Raji (cell line): ENCODE measurements around the gene BMX.

Experiments used
- POLR2A ChIP-seq: IDR thresholded peaks from 2 replicates; pipeline ENCODE4 v1.6.1; 2011; ENCODE audit warnings: low read depth, low read length, control low read depth; ENCODE audit not compliant: insufficient read depth

BMX gene

DNA sequence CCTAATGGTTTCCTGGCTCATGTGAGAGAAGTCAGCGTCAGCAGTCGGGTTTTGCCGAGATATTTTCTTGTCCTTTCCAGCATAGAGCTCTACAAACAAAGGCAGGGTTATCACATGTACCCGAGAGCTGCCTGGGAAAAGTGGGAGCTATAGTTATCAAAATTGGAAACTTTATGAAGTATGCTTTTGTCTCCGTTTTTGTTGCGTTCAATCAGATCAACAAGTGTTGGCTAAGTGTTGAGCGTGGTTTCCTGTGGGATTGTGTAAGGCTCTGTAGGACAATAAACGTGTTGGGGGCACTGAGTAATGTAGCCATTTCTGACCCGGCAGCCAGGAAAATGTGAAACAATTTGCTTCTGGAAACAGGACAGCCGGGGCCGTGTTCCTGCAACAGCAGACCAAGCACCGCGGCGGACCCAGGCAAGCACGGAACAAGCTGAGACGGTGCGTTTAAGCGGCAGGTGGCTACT lies at the start of gene BMX:
Gene BMX, plus strand, starts transcription at position 311 of the 470 bp plus-strand sequence. CDS start 7,547 bp downstream, outside the sequence.
- TF ChIP-seq POLR2A, result no peak

DNA sequence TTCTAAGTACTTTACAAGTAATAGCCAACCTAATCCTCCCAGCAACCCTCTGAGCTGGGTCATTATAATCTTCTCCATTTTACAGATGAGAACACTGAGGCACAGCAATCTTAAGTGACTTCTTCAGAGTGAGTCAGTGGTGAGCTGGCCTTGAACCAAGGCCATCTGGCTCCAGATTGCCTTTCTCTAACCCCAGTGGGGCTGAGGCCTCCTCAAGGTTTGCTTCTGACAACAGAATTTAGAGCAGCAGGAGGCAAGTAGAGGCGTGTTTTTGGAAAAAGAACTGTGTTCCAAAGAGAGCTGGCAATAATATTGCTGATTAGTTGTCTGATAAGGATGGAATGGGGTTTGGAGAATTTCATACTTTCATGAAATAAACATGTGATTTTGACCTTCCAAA lies 48.7 kb upstream of the BMX start:
- TF ChIP-seq POLR2A, result no peak

DNA sequence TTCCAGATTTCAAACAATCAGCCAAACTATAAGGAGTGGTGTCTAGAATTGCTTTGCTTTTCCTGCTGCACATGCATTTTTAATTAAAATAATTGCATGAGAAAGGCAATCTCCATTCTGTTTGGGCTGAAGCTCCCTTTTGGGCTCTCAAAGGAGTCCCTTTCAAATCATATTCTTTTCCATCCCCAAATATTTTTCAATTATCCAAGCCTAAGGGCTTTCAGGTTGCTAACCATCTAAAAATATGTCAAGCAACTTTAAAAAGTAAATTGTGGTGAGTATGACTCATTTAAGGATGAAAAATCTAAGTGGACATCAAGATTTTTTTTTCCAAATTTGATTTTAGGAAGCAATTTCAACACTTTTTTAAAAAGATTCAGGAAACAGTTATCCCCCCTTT lies 35.9 kb upstream of the BMX start:
- TF ChIP-seq POLR2A, result no peak

DNA sequence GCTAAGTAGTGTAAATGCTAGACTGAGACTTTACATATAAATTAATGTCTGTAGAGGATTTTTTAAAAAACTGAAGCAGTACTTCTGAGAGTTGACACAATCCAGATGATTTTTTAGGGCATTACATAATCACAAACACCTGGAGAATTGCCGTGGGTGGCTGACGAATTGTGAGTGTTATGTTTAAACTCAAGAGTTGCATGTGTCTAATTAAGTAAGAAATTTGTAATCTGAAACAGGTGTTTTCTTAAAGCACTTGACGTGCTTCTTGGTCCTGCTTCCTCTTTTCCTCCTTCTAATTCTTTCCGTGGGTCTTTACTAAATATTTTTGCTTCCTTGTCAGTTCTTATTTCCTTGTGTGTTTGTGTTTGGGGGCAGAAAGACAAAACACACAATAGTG lies 35.3 kb upstream of the BMX start:
- no peak for TF ChIP-seq POLR2A

DNA sequence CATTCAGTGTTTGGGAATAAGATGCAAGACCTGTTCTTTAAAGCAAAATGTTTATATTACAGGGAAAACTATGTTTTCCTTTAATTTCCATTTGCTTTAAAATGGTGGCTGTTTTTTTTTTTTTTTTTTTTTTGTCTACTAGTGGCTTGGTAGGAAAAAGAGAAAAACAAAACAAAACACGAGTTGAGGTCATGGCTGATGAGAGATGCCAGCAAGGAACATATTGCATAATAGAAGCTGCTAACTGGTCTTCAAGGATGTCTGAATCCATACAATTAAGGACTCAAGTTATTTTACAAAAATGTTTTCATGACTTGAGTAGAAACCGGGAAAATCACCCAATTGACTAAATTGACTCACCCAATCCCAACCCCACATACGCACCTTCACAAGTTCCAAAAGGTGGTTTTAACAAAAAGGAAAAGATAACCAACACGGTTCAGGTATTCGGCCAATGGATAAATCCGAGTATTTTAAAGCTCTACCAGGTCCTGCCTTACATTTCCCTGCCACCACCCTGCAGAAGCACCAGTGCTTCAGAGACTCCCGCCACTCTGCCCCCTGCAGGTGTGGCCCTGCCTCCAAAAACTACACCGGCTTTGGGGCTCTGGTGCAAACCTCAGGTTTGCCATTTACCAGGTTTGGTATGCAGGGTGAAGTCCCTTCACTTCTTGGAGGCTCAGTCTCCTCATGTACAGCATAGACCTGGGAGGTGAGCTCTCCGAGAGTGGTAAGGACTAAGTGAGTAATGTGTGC lies 34.5 kb upstream of the BMX start:
- no peak for TF ChIP-seq POLR2A

DNA sequence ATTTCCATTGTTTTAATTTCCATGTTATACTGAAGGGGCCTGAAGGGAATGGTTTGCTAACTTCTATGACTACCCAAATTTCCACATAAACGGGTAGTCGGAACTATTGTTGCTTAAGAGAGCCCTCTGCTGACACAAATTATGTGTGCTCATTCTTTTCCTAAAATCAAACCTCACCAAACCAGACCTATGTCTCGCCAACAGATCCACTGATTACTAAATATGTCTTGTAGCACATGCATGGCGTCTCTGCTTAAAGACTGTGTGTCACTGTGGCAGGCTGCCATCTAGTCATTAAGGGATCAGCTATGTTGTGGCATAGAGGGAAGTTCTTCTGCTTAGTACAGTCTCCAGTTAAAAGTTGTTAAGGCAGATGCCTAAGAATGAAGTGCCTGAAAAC lies 32.6 kb upstream of the BMX start:
- no peak for TF ChIP-seq POLR2A

DNA sequence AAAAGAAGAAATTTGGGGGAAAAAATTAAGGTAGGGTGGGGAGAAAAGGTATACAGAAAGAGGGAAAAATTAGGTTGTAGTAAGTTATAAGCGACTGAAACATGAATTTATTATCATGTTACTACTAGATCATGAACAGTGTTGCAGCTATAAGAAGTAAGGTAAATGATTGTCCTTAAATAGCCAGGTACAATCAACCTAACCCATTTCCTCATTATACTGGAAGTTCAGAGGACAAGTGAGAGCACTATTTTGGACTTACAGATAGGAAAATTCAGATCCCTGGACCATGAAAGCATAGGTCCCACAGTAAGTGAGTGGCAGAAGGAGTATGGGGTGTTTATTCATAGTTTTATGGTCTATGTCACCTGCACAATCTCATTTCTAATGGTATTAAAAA lies 31.0 kb upstream of the BMX start:
- no peak for TF ChIP-seq POLR2A

DNA sequence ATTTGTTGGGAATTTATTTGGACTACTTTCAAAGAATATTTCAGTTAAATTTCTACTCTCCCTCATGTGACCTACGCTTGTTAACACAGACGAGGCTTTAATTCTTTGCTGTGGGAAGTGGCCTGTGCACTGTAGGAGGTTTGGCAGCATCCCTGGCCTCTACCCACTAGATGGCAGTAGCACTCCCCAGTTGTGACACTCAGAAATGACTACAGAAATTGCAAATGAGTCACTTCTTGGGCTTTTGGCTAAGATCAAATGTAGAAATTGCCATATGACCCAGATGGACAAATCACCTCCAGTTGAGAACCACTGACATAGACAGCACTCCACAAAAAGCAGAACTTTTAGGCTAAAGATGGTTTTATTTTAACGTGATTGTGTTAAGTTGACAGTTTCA lies 29.6 kb upstream of the BMX start:
- no peak for TF ChIP-seq POLR2A

DNA sequence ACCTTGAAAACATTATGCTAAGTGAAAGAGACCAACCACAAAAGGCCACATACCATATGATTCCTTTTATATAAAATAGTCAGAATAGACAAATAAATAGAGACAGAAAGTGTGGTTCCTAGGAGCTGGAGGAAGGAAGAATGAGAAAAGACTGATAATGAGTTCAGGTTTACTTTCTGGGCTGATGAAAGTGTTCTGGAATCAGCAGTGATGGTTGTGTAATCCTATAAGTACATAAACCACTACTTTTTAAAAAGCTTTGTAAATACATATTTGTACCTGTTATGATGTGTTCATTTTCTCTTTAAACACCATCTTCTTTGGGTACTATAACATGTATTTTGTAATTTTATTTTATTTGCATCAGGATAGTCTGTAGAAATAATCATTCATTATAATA lies 28.1 kb upstream of the BMX start:
- no peak for TF ChIP-seq POLR2A

DNA sequence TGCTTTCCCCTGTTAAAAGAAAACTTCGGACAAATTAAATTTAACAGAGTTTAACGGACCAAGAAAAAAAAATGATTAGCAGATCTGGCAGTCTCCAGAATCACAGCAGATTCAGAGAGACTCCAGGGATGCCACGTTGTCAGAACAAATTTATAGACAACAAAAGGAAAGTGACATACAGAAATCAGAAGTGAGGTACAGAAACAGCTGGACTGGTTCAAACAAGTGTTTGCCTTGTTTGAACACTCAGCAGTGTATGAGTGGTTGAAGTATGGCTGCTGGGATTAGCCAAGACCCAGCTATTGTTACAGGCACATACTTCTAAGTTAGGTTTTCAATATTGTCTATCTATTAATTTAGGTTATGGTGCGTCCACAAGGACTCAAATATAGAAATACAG lies 26.6 kb upstream of the BMX start:
- no peak for TF ChIP-seq POLR2A

DNA sequence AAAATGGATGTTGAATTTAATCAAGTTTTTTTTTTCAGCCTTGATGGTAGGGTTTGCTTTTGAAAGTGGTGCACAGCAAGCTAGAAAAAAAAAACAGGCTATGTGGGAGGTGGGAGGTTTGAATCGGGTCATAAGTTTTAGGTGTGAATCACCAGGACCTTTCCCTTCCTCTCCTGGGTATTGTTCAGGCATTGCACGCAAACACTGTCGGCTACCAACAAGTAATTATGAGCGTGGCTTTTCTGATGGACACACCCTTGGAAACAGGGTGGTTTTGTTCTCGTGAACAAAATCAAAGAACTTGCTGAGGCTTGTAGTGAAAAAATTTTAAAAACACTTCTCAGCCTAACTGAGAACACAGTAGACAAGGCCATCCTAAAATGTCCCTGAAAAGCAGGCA lies 25.6 kb upstream of the BMX start:
- no peak for TF ChIP-seq POLR2A

DNA sequence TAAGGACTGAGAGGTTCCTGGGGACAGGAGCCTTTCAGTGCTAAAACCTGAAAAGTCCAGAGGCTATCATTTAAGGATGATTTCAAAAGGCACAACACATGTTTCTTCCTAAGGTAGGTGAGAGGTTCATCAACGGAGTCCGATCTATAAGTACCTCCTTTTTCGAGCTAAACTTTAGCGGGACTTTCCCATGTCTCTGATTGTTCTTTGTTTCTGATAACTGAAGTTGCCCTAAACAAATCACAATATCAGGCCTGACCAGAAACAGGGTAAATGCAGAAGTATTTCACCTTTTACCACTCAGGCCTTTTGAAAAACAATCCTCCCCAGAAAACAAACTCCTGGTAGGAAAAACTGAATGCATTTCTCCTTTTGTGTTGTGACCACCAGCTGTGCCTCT lies 25.1 kb upstream of the BMX start:
- TF ChIP-seq POLR2A, result no peak

DNA sequence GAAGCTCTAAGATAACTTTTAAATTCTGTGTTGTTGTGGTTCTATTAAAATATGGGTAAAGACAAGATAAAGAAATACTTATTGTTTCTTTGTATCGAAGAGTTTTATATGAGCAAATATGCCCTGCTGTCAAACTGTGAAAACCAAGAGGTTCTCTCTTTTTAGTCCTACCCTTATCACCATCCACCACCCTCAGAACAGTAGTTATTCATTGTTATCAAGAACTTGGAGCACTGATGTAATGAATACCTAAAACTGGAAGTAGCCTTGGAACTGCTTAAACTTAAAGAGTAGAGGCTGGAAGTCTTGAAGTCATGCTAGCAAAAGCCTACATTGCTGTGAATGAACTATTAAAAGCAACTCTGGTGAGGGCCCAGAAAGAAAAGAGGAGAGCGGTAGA lies 16.7 kb upstream of the BMX start:
- no peak for TF ChIP-seq POLR2A

DNA sequence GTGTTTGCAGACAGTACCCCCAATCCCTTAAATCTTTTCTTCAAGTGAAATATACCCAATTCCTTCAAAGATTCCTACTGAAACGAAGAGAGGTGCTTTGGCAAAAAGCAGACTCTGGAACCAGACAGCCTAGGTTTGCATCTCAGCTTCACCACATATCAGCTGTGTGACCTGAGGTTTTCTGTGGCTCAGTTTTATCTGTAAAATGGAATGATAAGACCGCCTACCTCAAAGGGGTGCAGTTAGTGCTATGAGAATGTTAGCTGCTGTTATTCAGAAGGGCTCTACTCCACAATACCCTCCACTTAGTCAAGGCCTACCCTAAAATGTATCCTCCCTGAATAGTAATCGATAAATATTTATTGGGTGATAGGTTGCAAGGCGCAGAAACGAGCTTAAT lies 8.1 kb upstream of the BMX start:
- TF ChIP-seq POLR2A, result no peak

DNA sequence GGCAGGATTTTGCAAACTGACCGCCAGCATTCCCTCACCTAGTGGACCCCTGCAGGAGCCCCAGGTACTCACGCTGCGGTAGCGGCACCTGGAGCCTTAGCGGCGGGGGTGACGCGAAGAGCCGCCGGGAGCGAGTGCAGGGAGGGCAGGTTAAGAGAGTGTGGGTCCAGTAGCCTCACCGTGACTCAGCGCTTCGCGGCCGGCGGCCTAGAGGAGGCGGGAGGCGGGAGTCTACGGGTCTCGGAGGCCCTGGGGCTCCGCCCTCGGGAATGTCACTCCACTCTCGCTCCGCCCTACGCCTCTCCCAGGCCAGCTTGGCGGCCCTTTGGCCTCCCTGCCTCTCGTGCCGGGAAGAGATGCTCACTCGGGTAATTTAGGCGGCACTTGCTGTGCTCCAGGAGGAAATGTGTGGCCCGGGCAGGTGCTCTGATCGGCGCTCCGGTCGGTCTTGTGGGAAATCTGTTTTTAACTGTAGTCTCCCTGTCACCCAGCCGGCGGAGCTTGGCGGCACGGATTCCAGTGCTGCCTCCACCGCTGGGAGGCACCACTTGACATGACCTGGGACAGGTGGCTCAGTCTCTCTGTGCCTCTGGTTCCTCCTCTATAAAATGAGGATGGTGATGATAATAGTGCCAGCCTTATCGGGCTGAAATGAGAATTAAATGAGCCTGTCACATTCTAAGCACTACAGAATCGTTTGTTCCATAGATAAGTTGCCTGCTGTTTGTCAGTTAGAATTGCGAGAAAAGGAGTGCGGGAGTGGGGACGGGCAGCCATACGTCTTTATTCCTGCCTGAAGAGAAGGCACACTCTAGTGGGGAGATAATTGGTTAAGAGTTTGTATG lies 7.3 kb upstream of the BMX start, which contains the start of gene PIR:
Gene PIR, minus strand, starts transcription at position 216 of the 845 bp plus-strand sequence. CDS start 2,076 bp downstream, outside the sequence.
- no peak for TF ChIP-seq POLR2A

DNA sequence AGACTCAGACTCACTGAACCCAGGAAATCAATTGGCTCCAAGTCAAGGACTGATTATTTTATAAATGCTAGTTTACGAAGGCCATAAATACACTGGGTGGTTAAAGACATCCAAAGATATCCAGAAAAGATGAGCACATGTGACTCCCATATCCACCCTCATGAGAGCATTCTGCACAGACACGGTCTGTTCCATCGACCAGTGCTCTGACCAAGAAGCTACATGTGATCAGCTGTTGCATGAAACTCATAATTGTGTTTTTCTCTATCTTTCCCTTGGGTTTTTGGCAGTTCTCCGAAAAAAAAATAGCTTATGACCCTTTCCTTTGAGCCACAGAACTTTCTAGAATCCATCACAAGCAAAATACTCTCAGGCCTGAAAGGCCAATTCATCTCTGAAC lies 4.8 kb upstream of the BMX start:
- TF ChIP-seq POLR2A, result no peak

DNA sequence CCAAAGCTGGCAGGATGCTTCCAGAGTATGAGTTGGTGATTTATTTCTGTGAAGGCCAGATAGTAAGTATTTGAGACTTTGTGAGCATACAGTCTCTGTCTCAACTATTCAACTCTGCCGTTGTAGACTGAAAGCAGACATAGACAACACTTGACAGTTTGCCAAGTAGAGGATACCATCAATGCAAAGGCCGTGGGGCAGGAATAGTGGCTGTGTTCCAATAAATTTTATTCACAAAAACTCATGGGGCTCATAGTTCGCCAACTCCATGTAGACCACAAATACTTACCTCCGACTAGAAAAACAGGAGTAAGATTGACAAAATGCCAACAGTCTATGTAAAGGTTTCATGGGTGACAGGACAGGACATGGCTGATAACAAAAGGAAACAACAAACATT lies 3.8 kb upstream of the BMX start:
- TF ChIP-seq POLR2A, result no peak

DNA sequence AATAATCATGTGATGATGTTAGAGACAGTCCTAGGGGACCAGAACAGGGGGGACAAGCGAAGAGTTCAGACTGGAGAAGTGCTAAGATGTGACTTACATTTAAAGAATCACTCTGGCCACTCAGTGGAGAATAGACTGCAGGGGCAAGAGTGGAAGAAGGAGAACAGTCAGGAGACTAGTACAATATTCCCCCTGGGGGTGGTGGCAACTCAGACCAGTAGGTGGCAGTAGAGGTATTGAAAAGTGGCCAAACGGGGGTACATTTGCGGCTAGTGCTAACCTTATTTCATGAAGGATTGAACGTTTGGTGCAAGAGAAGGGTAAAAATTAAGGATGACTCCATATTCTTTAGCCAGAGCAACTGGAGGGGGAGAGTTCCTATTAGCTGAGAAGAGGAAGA lies 2.7 kb upstream of the BMX start:
- no peak for TF ChIP-seq POLR2A
